Endothelial cell of umbilical vein (primary cell): Measurements from ENCODE around the gene MARK2. TPM values are rescaled to one million over a fixed set of nuclear protein-coding genes. Genes with fewer than 3 reads are reported as not detected.

ENCODE experiments used
- BruUV-seq: library from RNA; stranded (reverse); fragments of 400-500 nt; replicated peaks from 2 replicates; lab custom pipeline; 2021; lab: Mats Ljungman, UMichigan
- CTCF ChIA-PET: fragments of 300-600, 350-600 bp; sonication (Branson Sonifier 250); formaldehyde crosslinking; loops from one replicate; lab custom pipeline; 2021; ENCODE audit warnings: antibody characterized with exemption, inconsistent platforms; lab: Charles Lee
- POLR2A ChIA-PET: fragments of 300-600, 350-600 bp; sonication (Branson Sonifier 250); formaldehyde crosslinking; loops from one replicate; lab custom pipeline; 2021; ENCODE audit warnings: antibody characterized with exemption, inconsistent platforms; lab: Charles Lee
- DNase-seq: peaks from one replicate; pipeline ENCODE4 v3.0.0-alpha.2; 2011; ENCODE audit warnings: low read depth, low spot score
- FAIRE-seq: peaks from 2 replicates; lab custom pipeline; 2011; peaks lifted over from hg19 to GRCh38; lab: Jason Lieb, UNC
- H2AFZ ChIP-seq: 2 replicates; pipeline ENCODE4 v1.6.0; 2012; ENCODE audit warnings: low read depth, low read length, control low read depth, inconsistent platforms
- H3K27ac ChIP-seq: 2 replicates; pipeline ENCODE4 v1.5.1; 2011; ENCODE audit warnings: low read depth, mild to moderate bottlenecking, control low read depth, low read length, moderate library complexity; ENCODE audit not compliant: insufficient read depth
- H3K27me3 ChIP-seq, 2 experiments: 2 replicates each; pipeline versions ENCODE4 v1.6.0 to v1.6.1; 2011; ENCODE audit warnings: low read length in 2 of 2, mixed read lengths in 1 of 2; ENCODE audit not compliant: control insufficient read depth in 2 of 2, insufficient read depth in 2 of 2
- H3K36me3 ChIP-seq, 2 experiments: 2 replicates in 1 of 2; 3 replicates in 1 of 2; pipeline ENCODE4 v1.5.1; 2011; ENCODE audit warnings: low read length in 2 of 2, mild to moderate bottlenecking in 1 of 2, moderate library complexity in 1 of 2; ENCODE audit not compliant: control insufficient read depth in 2 of 2, insufficient read depth in 2 of 2; ENCODE audit errors: extremely low read depth in 1 of 2
- H3K4me1 ChIP-seq: 3 replicates; pipeline ENCODE4 v1.5.1; 2011; ENCODE audit warnings: mild to moderate bottlenecking, low read length; ENCODE audit not compliant: control insufficient read depth, insufficient read depth; ENCODE audit errors: extremely low read depth
- H3K4me2 ChIP-seq: 2 replicates; pipeline ENCODE4 v1.6.1; 2011; ENCODE audit warnings: low read length, control low read depth, mixed read lengths; ENCODE audit not compliant: insufficient read depth
- H3K4me3 ChIP-seq, 3 experiments: fragments of 200-600 bp in 1 of 3; sonication (generic), shearing (Covaris generic) in 1 of 3; replicated peaks in 1 of 3; 2 replicates each; pipeline ENCODE4 v1.5.1; 2011 to 2016; ENCODE audit warnings: control low read depth in 3 of 3, low read length in 3 of 3, mild to moderate bottlenecking in 2 of 3, inconsistent platforms in 1 of 3, low read depth in 1 of 3, moderate library complexity in 1 of 3; ENCODE audit not compliant: insufficient read depth in 1 of 3
- H3K79me2 ChIP-seq: 2 replicates; pipeline ENCODE4 v1.6.0; 2012; ENCODE audit warnings: low read length, inconsistent platforms; ENCODE audit not compliant: control insufficient read depth, insufficient read depth
- H3K9ac ChIP-seq: replicated peaks from 2 replicates; pipeline ENCODE3; 2011; ENCODE audit warnings: low read length, control low read depth; ENCODE audit not compliant: insufficient read depth; ENCODE audit errors: extremely low read depth
- H3K9me1 ChIP-seq: replicated peaks from 3 replicates; pipeline ENCODE4 v1.6.0; 2011; ENCODE audit warnings: mild to moderate bottlenecking, low read length; ENCODE audit not compliant: control insufficient read depth, insufficient read depth; ENCODE audit errors: extremely low read depth
- H3K9me3 ChIP-seq: replicated peaks from 2 replicates; pipeline ENCODE4 v1.5.1; 2012; ENCODE audit warnings: low read length, inconsistent platforms; ENCODE audit not compliant: control insufficient read depth, insufficient read depth
- H4K20me1 ChIP-seq: replicated peaks from 2 replicates; pipeline ENCODE3; 2011; ENCODE audit warnings: mild to moderate bottlenecking, low read length; ENCODE audit not compliant: control insufficient read depth, insufficient read depth; ENCODE audit errors: extremely low read depth
- EZH2 ChIP-seq: IDR thresholded peaks from 2 replicates; pipeline ENCODE4 v1.6.1; 2012; ENCODE audit warnings: borderline replicate concordance, low read depth, mild to moderate bottlenecking, moderate library complexity, low read length, inconsistent platforms; ENCODE audit not compliant: severe bottlenecking
- FOS ChIP-seq: IDR thresholded peaks from 2 replicates; pipeline ENCODE4 v1.6.1; 2011; ENCODE audit warnings: mild to moderate bottlenecking, low read length, moderate library complexity, borderline replicate concordance; ENCODE audit not compliant: insufficient read depth
- GATA2 ChIP-seq: IDR thresholded peaks from 2 replicates; pipeline ENCODE4 v1.7.0; 2011; ENCODE audit warnings: low read depth, mild to moderate bottlenecking, moderate library complexity, mixed read lengths, low read length; ENCODE audit not compliant: insufficient read length, insufficient read depth
- JUN ChIP-seq: IDR thresholded peaks from 2 replicates; pipeline ENCODE4 v1.6.1; 2011; ENCODE audit warnings: borderline replicate concordance, low read depth; ENCODE audit not compliant: insufficient read length, insufficient read depth
- MAX ChIP-seq: IDR thresholded peaks from 2 replicates; pipeline ENCODE4 v1.6.1; 2011; ENCODE audit not compliant: insufficient read depth, insufficient read length
- MYC ChIP-seq: IDR thresholded peaks from one replicate; pipeline ENCODE4 v1.6.1; 2011; ENCODE audit warnings: mild to moderate bottlenecking, low read depth, low read length
- POLR2A ChIP-seq: IDR thresholded peaks from 2 replicates; pipeline ENCODE4 v1.6.1; 2012; ENCODE audit warnings: low read depth, mild to moderate bottlenecking, control low read depth, low read length
- POLR2AphosphoS5 ChIP-seq: IDR thresholded peaks from 2 replicates; pipeline ENCODE4 v1.6.1; 2012; ENCODE audit warnings: low read depth, mild to moderate bottlenecking, control low read depth, low read length, moderate library complexity; ENCODE audit not compliant: insufficient read depth
- dilution Hi-C: fragments of 300-500 bp; cut with MboI; formaldehyde crosslinking; loops from one replicate; pipeline ENCODE4 v1.15.0; 2019; ENCODE audit warnings: low sequenced_read_pairs; ENCODE audit not compliant: extremely low pct_ligation_motif_present
- intact Hi-C: fragments of 100-400 bp; cut with micrococcal nuclease; formaldehyde crosslinking; loops from one replicate; pipeline ENCODE4 v1.10.0; 2022
- polyA plus RNA-seq, 4 experiments: library from polyadenylated mRNA; depleted of rRNA in 3 of 4; stranded (reverse) in 3 of 4; unstranded in 1 of 4; fragments of >200 nt; gene quantifications; 2 replicates each; pipeline versions ENCODE4 v1.2.1 to v1.2.3, GENCODE V29; 2011 to 2012; ENCODE audit warnings: missing spikeins in 1 of 4
- total RNA-seq: library from RNA; stranded (reverse); gene quantifications from 2 replicates; pipeline ENCODE4 v1.2.3, GENCODE V29; 2021
- TF ChIP-seq, protein P1 (sequence below), 2 donors: IDR thresholded peaks; 1 replicate in 1 of 2; 2 replicates in 1 of 2; pipeline ENCODE4 v1.5.1; 2011; ENCODE audit warnings: low read length in 2 of 2, mild to moderate bottlenecking in 2 of 2, moderate library complexity in 2 of 2, control low read depth in 1 of 2, inconsistent platforms in 1 of 2, low read depth in 1 of 2; ENCODE audit not compliant: insufficient read depth in 1 of 2; ENCODE audit errors: extremely low read depth in 1 of 2

The MARK2 gene
- total and polyA plus RNA-seq, 2 donors (not counting 3 experiments of a cell fraction or from before 2014, with no cell fraction given) = 16.6 to 34.7 TPM

DNA sequence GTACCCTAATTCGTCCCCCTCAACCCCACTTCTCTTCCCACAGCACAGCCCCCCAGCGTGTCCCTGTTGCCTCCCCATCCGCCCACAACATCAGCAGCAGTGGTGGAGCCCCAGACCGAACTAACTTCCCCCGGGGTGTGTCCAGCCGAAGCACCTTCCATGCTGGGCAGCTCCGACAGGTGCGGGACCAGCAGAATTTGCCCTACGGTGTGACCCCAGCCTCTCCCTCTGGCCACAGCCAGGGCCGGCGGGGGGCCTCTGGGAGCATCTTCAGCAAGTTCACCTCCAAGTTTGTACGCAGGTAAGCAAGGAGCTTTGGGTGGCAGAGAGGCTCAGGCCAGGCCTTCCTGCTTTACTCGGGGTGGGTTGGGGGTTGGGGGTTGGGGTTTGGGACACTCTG, 65.8 kb downstream of the MARK2 start:
- CTCF ChIA-PET = no interaction called here
- peaks cover 8 to 65% of the 10 kb centered on the region in 2 experiments for H3K36me3 ChIP-seq
- no peak overlapping the region for H3K4me2 ChIP-seq
- POLR2A ChIA-PET = no interaction called here
- no peaks in the 10 kb centered on the region for H4K20me1 ChIP-seq
- H3K27ac ChIP-seq = no peak overlapping the region
- FAIRE-seq (no peak), DNase-seq (no peak)
- no peak overlapping the region for H2AFZ ChIP-seq
- no peaks in the 10 kb centered on the region for H3K9me3 ChIP-seq
- TF ChIP-seq JUN (no peak), GATA2 (no peak), POLR2A (no peak), MYC (no peak), EZH2 (no peak), MAX (no peak), FOS (no peak), POLR2AphosphoS5 (no peak)
- TF ChIP-seq, protein P1, sequence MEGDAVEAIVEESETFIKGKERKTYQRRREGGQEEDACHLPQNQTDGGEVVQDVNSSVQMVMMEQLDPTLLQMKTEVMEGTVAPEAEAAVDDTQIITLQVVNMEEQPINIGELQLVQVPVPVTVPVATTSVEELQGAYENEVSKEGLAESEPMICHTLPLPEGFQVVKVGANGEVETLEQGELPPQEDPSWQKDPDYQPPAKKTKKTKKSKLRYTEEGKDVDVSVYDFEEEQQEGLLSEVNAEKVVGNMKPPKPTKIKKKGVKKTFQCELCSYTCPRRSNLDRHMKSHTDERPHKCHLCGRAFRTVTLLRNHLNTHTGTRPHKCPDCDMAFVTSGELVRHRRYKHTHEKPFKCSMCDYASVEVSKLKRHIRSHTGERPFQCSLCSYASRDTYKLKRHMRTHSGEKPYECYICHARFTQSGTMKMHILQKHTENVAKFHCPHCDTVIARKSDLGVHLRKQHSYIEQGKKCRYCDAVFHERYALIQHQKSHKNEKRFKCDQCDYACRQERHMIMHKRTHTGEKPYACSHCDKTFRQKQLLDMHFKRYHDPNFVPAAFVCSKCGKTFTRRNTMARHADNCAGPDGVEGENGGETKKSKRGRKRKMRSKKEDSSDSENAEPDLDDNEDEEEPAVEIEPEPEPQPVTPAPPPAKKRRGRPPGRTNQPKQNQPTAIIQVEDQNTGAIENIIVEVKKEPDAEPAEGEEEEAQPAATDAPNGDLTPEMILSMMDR (IDR thresholded peaks at IDR 0.05; ENCODE audit: extremely low read depth in 1 of 2, insufficient read depth in 1 of 2, low read depth in 1 of 2, low read length in 2 of 2) = no peak
- intact Hi-C loops = no loop called here
- no peak overlapping the region for H3K9ac ChIP-seq
- no peak overlapping the region for H3K4me3 ChIP-seq
- H3K79me2 ChIP-seq = no peaks in the 10 kb centered on the region
- BruUV-seq = no TSS peak
- H3K27me3 ChIP-seq = no peaks in the 10 kb centered on the region
- H3K4me1 ChIP-seq = no peaks in the 10 kb centered on the region
- dilution Hi-C loops = no loop called here
- H3K9me1 ChIP-seq = no peaks in the 10 kb centered on the region
